Gastrocnemius medialis (tissue), 4 donors: Measurements from ENCODE around the gene GMCL1. TPM values are rescaled to one million over a fixed set of nuclear protein-coding genes. Genes with fewer than 3 reads are reported as not detected.
A peak's percentile ranks its signal among the peaks of the same experiment; 100 is the strongest.

Experiments
- ATAC-seq, 2 donors: fragments of 150-250 bp; one replicate each; pipeline ENCODE4 v1.9.1; 2016
- DNase-seq, 2 donors: peaks; one replicate each; pipeline ENCODE4 v3.0.0-alpha.2; 2019
- H3K27ac ChIP-seq, 4 donors: fragments of 200-600 bp; sonication (generic); 1 replicate in 1 of 4; 2 replicates in 3 of 4; pipeline ENCODE4 v1.5.1; 2016 to 2018; ENCODE audit warnings: mild to moderate bottlenecking in 2 of 4, moderate library complexity in 1 of 4
- H3K27me3 ChIP-seq, 3 donors: fragments of 200-600 bp; sonication (generic) in 2 of 3; 1 replicate in 1 of 3; 2 replicates in 2 of 3; pipeline versions ENCODE4 v1.5.1 to v1.6.0; 2016 to 2019; ENCODE audit warnings: mild to moderate bottlenecking in 1 of 3, moderate library complexity in 1 of 3
- H3K36me3 ChIP-seq, 2 donors: fragments of 200-600 bp; sonication (generic) in 1 of 2; one replicate each; pipeline ENCODE4 v1.5.1; 2017 to 2018
- H3K4me1 ChIP-seq, 2 donors: fragments of 200-600 bp; sonication (generic) in 1 of 2; one replicate each; pipeline ENCODE4 v1.5.1; 2016 to 2017; ENCODE audit warnings: mild to moderate bottlenecking in 2 of 2
- H3K4me3 ChIP-seq, 4 donors: fragments of 200-600 bp; sonication (generic) in 3 of 4; 1 replicate in 1 of 4; 2 replicates in 3 of 4; pipeline ENCODE4 v1.5.1; 2016 to 2019; ENCODE audit warnings: mild to moderate bottlenecking in 2 of 4
- H3K9me3 ChIP-seq, 3 donors: fragments of 200-600 bp; sonication (generic) in 2 of 3; 1 replicate in 1 of 3; 2 replicates in 2 of 3; pipeline ENCODE4 v1.5.1; 2016 to 2019
- CTCF ChIP-seq, 5 experiments: fragments of 450-650 bp in 3 of 5; fragments of 200-600 bp in 2 of 5; sonication (generic) in 2 of 5; IDR thresholded peaks in 4 of 5; conservative IDR thresholded peaks in 1 of 5; 1 replicate in 4 of 5; 2 replicates in 1 of 5; pipeline ENCODE4 v1.5.1; 2016 to 2019; ENCODE audit warnings: antibody characterized with exemption in 5 of 5, mild to moderate bottlenecking in 3 of 5, moderate library complexity in 3 of 5
- POLR2A ChIP-seq, 2 donors: fragments of 450-650 bp; IDR thresholded peaks; one replicate each; pipeline ENCODE4 v1.6.1; 2017; ENCODE audit warnings: antibody characterized with exemption in 2 of 2, mild to moderate bottlenecking in 2 of 2, moderate library complexity in 2 of 2
- in situ Hi-C, 4 donors: fragments of 200-750 bp; cut with MboI; loops; one replicate each; pipeline versions ENCODE4 v1.15.0 to v1.8.0; 2017; ENCODE audit warnings: low sequenced_read_pairs in 4 of 4
- intact Hi-C: fragments of 100-400 bp; cut with DNase I; formaldehyde crosslinking; loops from one replicate; pipeline ENCODE4 v1.15.1; 2023; ENCODE audit warnings: low total_unique reads
- total RNA-seq, 4 donors: library from RNA; depleted of rRNA; stranded (reverse); fragments of >200 nt; gene quantifications; one replicate each; pipeline versions ENCODE4 v1.1.0 to v1.2.3, GENCODE V29; 2016

GMCL1 gene
- total RNA-seq, 4 donors from 2014 or later = 2.0 to 3.3 (median 3.3) TPM

DNA sequence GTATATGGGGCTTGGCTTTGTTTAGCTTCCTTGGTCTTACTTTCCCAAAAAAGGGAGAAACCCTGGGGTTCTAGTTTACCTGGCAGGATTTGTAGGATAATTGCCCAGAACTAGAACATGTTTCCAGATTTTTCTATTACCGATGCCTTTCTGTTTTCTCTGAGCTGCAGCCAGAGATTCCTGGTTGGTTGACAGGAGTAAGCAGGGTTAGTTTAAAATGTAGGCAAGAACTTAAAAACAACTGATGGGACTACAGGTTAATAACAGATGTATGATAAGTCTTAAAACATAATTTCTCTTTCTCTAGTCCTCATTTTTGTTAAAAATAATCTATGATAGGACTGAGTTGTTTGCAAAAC, 38.9 kb upstream of the GMCL1 start:
- H3K4me3 ChIP-seq = no peak overlapping the region
- H3K4me1 ChIP-seq = peaks cover 11 to 12% of the 10 kb centered on the region in 2 donors
- peaks cover 0 to 25% of the 10 kb centered on the region in 2 donors for H3K36me3 ChIP-seq
- peak overlapping the region in 3 of 4 donors; percentile 48 to 61 (median 52) for H3K27ac ChIP-seq
- no peaks in the 10 kb centered on the region for H3K27me3 ChIP-seq
- in situ Hi-C loops (no loop called here), intact Hi-C loops (no loop called here)
- no peak for TF ChIP-seq CTCF (IDR thresholded peaks at IDR 0.05 in 4 of 5, conservative IDR thresholded peaks at IDR 0.05 in 1 of 5)
- no peak for TF ChIP-seq POLR2A (IDR thresholded peaks at IDR 0.05)
- DNase-seq (no peak), ATAC-seq (no peak)
- no peaks in the 10 kb centered on the region for H3K9me3 ChIP-seq

- Histone ChIP-seq H3K4me1 (peaks cover 11 to 12% of the 10 kb centered on the region in 2 donors), H3K27ac (peak overlapping the region in 1 of 4 donors; percentile 48), H3K36me3 (peaks cover 0 to 23% of the 10 kb centered on the region in 2 donors), H3K4me3 (no peak overlapping the region), H3K9me3 (no peaks in the 10 kb centered on the region), H3K27me3 (no peaks in the 10 kb centered on the region)
- no peak for DNase-seq
- no peak for TF ChIP-seq CTCF (IDR thresholded peaks at IDR 0.05 in 4 of 5, conservative IDR thresholded peaks at IDR 0.05 in 1 of 5)
- no peak for TF ChIP-seq POLR2A (IDR thresholded peaks at IDR 0.05)
- intact Hi-C loops (no loop called here), in situ Hi-C loops (no loop called here)
- no peak for ATAC-seq
Observed at GRCh38 chr2:69791045-69791444, 38.4 kb upstream of the GMCL1 start.

DNA sequence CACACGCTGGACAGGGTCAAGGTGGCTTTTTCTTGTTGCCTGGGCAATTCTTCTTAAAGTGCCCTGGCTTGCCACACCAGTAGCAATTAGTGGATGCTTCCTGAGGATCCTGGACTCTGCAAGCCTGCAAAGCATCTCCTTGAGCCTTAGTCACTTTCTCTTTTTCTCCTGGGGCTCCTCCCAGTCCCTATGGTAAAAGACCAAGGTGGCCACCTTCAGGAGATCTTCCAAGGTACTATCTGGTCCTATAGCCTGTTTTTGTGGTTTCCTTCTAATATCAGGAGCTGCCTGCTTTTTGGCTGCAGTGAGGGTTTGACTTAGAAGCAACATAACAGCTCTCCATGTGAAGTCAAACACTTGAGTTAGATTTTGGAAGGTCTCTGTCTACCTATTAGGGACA, 33.3 kb upstream of the GMCL1 start:
- no peak overlapping the region for H3K27ac ChIP-seq
- peaks cover 10 to 18% of the 10 kb centered on the region in 2 donors for H3K4me1 ChIP-seq
- H3K9me3 ChIP-seq = no peaks in the 10 kb centered on the region
- intact Hi-C loops (loop anchor here (1.0 kb wide), 1 partner anchor 41 kb away; no protein-coding TSS in a partner anchor), in situ Hi-C loops (no loop called here)
- TF ChIP-seq CTCF (IDR thresholded peaks at IDR 0.05 in 4 of 5, conservative IDR thresholded peaks at IDR 0.05 in 1 of 5) (no peak), POLR2A (IDR thresholded peaks at IDR 0.05) (no peak)
- no peaks in the 10 kb centered on the region for H3K27me3 ChIP-seq
- peaks cover 0 to 6% of the 10 kb centered on the region in 2 donors for H3K36me3 ChIP-seq
- DNase-seq (no peak), ATAC-seq (no peak)
- H3K4me3 ChIP-seq = no peak overlapping the region

DNA sequence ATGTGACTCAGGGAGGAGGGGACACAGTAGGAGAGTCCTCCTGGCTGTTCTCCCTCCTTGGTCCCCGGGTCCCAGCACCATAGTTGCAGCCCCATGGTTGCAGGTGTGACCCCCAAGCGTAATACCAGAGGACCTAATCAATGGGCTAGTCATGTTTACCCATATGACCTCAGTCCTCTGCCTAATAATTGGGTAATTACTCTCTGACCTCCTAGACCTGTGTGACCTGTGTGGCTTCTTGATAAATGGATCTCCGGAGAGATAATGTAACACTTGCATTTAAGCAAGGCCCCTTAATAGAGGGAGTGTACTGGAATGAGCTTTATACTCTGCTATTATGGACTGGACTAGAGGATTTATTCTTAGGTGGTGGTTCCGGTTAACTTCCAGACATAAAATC, 32.2 kb upstream of the GMCL1 start:
- in situ Hi-C loops = no loop called here
- intact Hi-C loops = no loop called here
- peaks cover 9 to 18% of the 10 kb centered on the region in 2 donors for H3K4me1 ChIP-seq
- no peak overlapping the region for H3K27ac ChIP-seq
- no peak overlapping the region for H3K4me3 ChIP-seq
- ATAC-seq = no peak
- H3K9me3 ChIP-seq = no peaks in the 10 kb centered on the region
- H3K36me3 ChIP-seq = peaks cover 0 to 6% of the 10 kb centered on the region in 2 donors
- TF ChIP-seq CTCF (IDR thresholded peaks at IDR 0.05 in 4 of 5, conservative IDR thresholded peaks at IDR 0.05 in 1 of 5) (no peak), POLR2A (IDR thresholded peaks at IDR 0.05) (no peak)
- DNase-seq = no peak
- no peaks in the 10 kb centered on the region for H3K27me3 ChIP-seq

DNA sequence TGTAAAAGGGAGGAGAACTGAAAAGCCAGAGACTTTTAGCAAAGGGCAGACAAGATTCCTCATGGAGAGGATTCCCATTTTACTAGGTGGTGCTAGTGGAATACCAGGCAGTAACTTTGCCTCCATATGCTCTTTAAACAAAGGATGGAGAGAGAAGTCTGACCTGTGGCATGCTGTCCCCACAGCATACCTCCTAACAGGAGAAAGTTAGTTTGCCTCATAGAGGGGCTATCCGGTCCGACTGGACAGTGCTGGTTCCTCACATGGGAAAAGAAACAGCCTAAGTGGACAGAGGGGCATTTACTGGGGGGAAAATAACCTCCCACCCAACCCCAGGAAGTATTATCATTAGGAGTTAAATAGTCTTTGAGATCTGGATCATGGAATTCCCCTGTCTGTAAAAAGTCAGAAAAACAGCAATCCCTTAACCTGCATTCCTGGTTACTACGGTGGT, 31.6 kb upstream of the GMCL1 start:
- intact Hi-C loops = no loop called here
- Histone ChIP-seq H3K9me3 (no peaks in the 10 kb centered on the region), H3K27ac (peak overlapping the region in 1 of 4 donors; percentile 48), H3K36me3 (no peaks in the 10 kb centered on the region), H3K4me3 (peak overlapping the region in 2 of 4 donors; percentile 35 to 37), H3K4me1 (peaks cover 9 to 18% of the 10 kb centered on the region in 2 donors), H3K27me3 (no peaks in the 10 kb centered on the region)
- DNase-seq (no peak), ATAC-seq (no peak)
- in situ Hi-C loops = no loop called here
- TF ChIP-seq POLR2A (IDR thresholded peaks at IDR 0.05) (no peak), CTCF (IDR thresholded peaks at IDR 0.05 in 4 of 5, conservative IDR thresholded peaks at IDR 0.05 in 1 of 5) (no peak)
